Keratinocyte (primary cell): ENCODE data around the gene KLHL35.

Experiments used
- EZH2 ChIP-seq: IDR thresholded peaks from one replicate; pipeline ENCODE4 v1.6.1; 2012; ENCODE audit warnings: inconsistent platforms, mild to moderate bottlenecking, low read length, moderate library complexity
- TF ChIP-seq, protein P1 (sequence below), 3 experiments: IDR thresholded peaks in 1 of 3; conservative IDR thresholded peaks in 1 of 3; optimal IDR thresholded peaks in 1 of 3; 2 replicates in 2 of 3; 3 replicates in 1 of 3; pipeline versions ENCODE3 to v1.5.1; 2011; ENCODE audit warnings: low read length in 3 of 3, mild to moderate bottlenecking in 3 of 3, moderate library complexity in 2 of 3, control low read depth in 1 of 3, inconsistent platforms in 1 of 3; ENCODE audit not compliant: insufficient read depth in 2 of 3; ENCODE audit errors: extremely low read depth in 1 of 3

DNA sequence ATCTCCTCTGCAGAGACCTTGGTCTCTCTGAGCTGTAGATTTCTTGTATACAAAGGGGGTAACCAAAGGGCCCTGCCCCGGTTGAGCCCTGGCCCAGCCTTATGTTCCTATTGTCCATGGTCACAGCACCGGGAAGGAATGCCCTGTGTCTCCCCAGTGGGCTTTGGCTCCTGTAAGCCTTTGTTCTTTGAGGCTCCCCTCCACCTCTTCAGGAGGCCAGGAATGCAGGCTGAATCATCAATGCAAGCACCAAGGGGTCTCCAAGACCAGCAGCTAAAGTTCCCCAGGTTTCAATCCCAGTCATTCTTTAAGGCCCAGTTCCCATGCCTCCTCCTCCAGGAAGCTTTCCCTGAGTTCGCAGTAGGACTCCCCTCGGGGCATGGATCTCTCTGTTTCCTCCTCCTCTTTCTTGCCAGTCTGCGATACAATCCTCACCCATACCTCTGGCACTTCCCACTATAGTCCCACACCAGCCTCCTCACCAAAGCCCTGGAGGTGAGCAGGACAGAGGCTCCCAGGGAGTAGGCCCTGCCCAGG is 29.2 kb upstream of the KLHL35 start:
- no peak for TF ChIP-seq EZH2
- TF ChIP-seq, protein P1, sequence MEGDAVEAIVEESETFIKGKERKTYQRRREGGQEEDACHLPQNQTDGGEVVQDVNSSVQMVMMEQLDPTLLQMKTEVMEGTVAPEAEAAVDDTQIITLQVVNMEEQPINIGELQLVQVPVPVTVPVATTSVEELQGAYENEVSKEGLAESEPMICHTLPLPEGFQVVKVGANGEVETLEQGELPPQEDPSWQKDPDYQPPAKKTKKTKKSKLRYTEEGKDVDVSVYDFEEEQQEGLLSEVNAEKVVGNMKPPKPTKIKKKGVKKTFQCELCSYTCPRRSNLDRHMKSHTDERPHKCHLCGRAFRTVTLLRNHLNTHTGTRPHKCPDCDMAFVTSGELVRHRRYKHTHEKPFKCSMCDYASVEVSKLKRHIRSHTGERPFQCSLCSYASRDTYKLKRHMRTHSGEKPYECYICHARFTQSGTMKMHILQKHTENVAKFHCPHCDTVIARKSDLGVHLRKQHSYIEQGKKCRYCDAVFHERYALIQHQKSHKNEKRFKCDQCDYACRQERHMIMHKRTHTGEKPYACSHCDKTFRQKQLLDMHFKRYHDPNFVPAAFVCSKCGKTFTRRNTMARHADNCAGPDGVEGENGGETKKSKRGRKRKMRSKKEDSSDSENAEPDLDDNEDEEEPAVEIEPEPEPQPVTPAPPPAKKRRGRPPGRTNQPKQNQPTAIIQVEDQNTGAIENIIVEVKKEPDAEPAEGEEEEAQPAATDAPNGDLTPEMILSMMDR (optimal IDR thresholded peaks at IDR 0.05 in 1 of 3, IDR thresholded peaks at IDR 0.05 in 1 of 3, conservative IDR thresholded peaks at IDR 0.05 in 1 of 3; ENCODE audit: extremely low read depth in 1 of 3, insufficient read depth in 2 of 3, low read length in 3 of 3): no peak
